ENCODE measurements around the gene VPS37B.

DNA sequence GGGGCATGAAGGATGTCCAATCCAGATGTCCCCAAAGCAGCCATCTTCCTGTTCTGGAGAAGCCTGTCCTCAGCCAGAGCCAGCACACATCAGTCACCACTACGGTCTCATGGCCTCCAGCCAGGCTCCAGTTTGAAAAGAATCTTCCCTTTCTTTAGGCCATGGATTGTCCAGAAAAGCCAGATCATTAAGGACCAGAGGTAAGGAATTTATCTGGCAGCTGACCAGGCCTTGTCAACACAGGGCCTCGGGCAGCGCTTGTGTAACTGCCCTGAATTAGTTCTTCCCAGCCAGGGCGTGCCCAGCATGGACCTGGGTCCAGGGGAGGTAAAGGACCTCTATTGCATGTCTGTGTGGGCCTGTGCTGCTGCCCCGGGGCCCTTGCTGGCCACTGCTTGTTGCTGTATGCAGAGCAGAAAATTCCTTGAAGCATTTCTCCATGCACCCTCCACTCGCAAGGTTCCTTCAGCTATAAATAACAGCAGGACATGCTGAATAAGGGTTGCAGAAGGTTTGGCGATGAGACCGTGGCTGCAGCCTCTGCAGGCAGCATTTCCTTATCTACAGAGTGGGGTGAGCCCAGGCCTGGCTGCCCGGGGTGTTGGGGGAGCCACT lies 21.7 kb upstream of the VPS37B start:
- no peak for TF ChIP-seq POLR2A (IDR thresholded peaks at IDR 0.05; ENCODE audit: low read depth, low read length)
- TF ChIP-seq POLR2AphosphoS5 (IDR thresholded peaks at IDR 0.05; ENCODE audit: low read depth, low read length), result no peak
- no peak for TF ChIP-seq TAF1 (IDR thresholded peaks at IDR 0.05; ENCODE audit: low read depth, low read length)
- no peak for TF ChIP-seq SPI1 (IDR thresholded peaks at IDR 0.05; ENCODE audit: low read depth, low read length)
- TF ChIP-seq PAX5 (IDR thresholded peaks at IDR 0.05; ENCODE audit: insufficient read depth, low read length, severe bottlenecking), result no peak
- TF ChIP-seq POU2F2 (IDR thresholded peaks at IDR 0.05; ENCODE audit: low read depth, low read length), result no peak

All from GM12891 (cell line).